LoVo (cell line): Measurements from ENCODE around the gene CEBPB.

Experiments used
- DNase-seq: peaks from one replicate; pipeline ENCODE4 v3.0.0-alpha.2; 2016; ENCODE audit warnings: low spot score

CEBPB gene

GRCh38 chr20:50214226-50215024, 23.8 kb downstream of the CEBPB start:
- no peak for DNase-seq

DNA sequence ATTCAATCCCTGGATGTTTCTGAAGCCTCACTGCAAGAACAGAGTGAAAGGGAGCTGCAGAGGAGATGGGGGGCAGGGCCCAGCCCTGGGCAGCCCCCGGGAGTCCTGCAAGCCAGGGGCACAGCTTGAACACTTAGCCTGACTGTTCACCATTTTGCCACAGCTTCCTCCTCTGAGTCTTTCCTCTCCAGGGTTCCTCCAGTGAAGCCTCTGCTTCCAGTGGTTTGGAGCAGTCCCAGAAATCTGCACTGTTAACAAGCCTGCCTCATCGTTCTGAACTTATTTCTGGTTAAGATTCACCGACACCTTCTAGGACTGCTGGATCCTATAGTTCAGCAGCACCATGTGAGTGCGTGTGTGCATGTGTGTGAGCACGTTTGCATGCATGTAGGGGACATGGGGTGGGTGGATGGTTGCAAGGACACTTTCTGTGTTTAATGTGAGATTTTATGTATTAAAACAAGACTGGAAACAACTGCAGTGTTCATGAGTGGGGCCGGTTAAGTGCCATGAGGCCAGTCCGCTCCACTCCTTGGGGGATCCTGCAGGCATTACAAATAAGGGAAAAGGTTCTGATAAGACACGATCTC, 24.6 kb downstream of the CEBPB start:
- DNase-seq = no peak

DNA sequence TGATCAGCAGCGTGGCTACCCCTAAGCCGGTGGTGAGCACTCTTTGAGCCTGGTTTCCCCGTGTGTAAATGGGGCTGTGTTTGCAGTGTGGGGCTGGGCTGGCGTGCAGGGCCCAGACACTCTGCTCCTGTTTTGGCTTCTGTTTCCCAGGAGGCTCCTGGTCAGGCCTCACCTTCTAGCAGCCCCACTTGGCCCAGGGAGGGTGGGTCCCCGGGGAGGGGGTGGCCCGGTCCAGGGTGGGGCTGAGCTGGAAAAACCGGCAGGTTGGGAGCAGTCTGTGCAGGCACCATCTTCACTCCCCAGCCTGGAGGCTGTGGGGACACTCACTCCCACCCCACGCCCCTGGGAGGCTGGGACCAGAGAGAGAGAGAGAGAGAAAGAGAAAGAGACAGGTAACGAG, 25.3 kb downstream of the CEBPB start:
- DNase-seq = no peak

GRCh38 chr20:50216543-50217206, 26.0 kb downstream of the CEBPB start:
- DNase-seq = no peak

- DNase-seq = no peak
Measured at GRCh38 chr20:50217207-50217949, 26.7 kb downstream of the CEBPB start.

GRCh38 chr20:50218987-50219435, 28.4 kb downstream of the CEBPB start:
- DNase-seq = no peak

GRCh38 chr20:50219600-50219999, 29.0 kb downstream of the CEBPB start:
- no peak for DNase-seq

DNA sequence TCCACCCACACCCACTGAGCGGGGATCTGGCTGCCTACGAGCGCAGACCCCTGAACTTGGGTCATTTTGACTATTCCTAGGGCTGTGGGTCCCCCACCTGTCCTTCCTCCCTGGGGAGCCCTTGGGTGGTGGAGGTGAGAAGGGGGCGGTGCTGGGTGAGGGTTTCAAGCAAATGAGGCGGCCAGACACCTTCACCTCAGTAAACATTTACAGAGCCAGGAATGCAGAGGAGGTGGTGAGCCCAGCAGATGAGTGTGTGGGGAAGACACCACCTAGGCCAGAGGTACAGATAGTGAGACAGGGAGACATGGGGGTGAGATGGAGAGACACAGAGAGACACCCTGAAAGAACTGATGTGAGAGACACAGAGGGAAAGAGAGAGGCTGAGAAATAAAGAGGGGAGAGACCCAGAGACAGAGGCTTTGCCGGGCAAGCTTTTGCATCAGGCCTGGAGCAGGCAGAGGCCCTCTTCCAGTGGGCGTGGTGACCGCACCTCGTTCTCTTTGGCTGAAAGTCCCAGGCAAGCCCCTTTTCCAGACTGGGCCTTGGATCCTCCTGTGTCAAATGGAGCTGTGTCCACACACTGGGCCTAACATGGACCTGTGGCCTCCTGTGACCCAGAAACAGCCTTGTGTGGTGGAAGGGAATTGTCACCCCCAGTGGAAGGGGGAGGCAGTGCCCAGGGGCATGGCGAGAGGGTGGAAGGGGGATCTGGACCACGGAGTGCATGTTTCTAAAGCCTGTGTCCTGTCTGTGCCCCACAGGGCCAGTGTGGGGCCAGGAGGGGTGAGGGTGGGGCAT, 29.7 kb downstream of the CEBPB start:
- no peak for DNase-seq

- DNase-seq = no peak
Measured at GRCh38 chr20:50220894-50221365, 30.3 kb downstream of the CEBPB start.

GRCh38 chr20:50221501-50222308, 31.1 kb downstream of the CEBPB start:
- no peak for DNase-seq

DNA sequence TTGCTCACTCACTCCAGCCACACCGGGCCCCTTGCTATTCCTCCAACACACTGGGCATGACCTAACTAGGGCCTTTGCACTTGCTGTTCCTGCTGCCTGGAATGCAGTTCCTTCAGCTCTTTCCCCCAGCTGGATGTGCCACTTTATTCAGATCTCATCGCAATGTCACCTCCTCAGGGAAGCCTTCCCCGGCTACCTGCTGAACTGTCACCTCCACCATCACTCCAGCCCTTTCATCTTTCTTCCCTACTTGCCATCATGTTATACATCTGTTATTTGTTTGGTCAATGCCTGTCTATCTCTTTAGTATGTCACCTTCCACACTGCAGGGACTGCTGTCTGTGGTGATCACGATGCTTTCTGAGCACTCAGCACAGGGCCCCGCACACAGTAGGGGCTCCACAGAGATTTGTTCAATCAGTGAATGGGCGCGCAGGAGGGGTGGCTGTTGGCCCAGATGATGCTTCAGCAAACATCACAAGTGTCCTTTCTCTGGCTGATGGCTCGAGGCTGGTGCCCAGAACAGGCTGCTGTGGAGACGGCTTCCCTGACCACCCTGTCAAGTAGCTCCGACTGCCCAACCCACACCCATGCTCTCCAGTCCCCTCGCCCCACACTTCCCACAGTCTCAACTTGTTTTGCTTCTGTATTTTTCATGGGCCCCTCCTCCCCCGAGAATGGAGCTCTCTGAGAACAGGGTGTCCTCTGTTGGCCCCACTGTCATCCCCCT, 31.8 kb downstream of the CEBPB start:
- DNase-seq = no peak

- no peak for DNase-seq
Measured at GRCh38 chr20:50223039-50224005, 32.7 kb downstream of the CEBPB start.

GRCh38 chr20:50224052-50224451, 33.4 kb downstream of the CEBPB start:
- no peak for DNase-seq

GRCh38 chr20:50224531-50225255, 34.1 kb downstream of the CEBPB start:
- DNase-seq = no peak

GRCh38 chr20:50226093-50226974, 35.7 kb downstream of the CEBPB start:
- no peak for DNase-seq

DNA sequence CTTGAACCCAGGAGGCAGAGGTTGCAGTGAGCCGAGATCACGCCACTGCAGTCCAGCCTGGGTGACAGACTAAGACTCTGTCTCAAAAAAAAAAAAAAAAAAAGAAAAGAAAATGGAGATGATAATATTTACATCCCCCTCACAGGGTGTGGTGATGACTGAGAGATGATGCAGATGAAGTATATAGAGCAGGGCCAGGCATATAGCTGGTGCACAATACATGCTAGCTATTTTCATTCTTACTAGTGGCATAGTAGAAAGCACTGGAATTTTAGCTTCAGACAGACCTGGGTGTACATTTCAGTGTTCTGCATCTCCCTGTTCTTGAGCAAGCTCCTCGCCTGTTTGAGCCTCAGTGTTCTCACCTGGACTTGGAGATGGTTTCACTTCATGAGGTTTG, 36.9 kb downstream of the CEBPB start:
- DNase-seq = no peak

GRCh38 chr20:50229156-50229607, 38.6 kb downstream of the CEBPB start:
- DNase-seq = no peak
